ENCODE measurements around the gene SHROOM1.

Gene SHROOM1

GRCh38 chr5:132849347-132849746 is 18.9 kb upstream of the SHROOM1 start:
- DNase-seq, result no peak

DNA sequence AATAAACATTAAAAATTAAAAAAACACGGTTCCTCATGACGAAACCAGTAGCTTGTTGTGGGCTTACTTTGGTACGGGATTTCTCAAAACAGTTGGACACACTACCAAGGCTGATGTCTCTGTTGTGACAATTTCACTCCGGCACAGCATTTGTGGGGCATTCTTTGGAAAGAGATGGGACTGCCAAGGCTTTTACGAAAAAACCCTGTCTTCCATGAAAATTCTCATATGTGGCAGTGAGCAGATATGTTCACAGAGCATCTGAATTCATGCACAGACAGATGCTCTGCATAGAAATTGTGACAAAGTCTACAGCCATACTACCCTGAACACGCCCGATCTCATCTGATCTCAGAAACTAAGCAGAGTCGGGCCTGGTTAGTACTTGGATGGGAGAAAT is 17.8 kb upstream of the SHROOM1 start:
- DNase-seq, result no peak

GRCh38 chr5:132841305-132841704 is 10.9 kb upstream of the SHROOM1 start:
- DNase-seq, result no peak

DNA sequence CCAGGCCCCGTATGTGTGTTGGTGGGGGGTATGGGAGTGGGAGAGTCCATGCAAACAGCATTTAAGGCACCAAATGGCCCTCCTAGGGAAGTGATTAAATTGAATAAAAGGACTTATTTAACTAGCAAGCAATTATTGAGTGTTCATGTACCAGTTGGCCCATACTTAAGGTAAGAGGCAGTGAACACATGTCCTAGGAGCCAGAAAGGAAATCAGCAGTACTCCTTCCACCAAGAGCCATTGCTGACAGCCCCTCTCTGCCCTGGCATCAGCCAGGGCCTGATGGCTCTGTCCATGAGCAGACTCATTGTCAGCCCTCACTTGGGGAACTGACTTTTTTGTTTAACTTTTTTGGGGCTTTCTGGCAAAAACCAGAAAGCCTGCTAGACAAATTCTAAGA is 10.4 kb upstream of the SHROOM1 start:
- peak; percentile 97 for DNase-seq

DNA sequence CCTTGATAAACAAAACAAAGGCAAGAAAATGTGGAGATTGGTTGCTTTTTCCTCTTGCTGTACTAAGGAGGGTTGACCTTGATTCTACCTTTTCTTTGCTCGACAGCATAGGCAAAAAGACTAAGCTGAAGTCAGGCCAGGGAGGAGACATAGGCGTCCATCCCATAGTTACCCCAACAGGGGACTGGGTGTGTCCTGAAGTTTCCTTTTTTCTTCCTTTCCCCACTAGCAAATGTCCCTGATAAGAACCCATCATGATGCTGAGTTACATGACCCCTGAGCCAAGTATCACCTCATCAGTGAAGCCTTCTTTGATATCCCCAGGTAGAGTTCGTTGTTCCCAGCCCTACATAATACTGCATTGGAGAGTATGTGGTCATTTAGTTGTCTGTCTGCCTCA is 9.9 kb upstream of the SHROOM1 start:
- DNase-seq, result no peak

DNA sequence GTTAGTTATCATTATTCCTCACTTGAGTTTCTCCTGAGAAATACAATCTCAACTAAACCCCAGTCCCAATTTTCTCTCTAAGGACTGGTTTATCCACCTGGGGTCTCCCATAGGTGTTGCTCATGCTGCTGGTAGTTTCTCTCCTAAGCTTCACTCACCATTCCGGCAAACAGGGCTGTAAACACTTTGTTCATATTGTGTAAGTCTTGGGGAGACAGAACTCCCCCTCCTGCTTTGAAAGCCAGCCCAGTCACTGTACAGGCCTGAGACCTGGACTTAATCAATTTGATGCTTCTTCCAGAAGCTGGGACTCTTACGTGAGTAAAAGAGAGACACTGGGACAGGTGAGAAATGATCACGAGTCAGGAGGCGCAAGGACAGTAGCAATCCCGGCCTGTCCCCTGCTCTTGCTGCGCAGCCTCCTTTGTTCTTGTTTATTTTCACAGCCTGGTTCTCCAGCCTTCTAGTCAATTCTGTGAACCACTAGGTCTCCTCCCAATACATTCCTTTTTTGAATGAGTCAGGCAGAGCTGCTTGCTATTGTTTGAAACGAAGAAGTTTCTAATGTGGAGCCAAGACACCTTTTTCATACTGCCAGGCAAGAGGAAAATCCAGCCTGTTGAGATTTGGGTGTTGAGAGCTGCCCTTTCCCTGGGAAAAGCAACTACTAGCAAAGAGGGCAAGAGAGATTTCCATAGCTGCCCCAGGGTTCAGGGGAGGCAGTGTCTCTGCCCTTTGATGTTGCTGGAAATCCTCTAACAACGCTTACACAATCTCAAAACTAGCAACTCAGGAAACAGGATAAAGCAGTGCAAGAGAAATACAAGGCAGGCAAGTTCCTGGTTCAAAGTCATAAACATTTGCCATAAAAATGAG is 9.2 kb upstream of the SHROOM1 start:
- DNase-seq, result no peak

DNA sequence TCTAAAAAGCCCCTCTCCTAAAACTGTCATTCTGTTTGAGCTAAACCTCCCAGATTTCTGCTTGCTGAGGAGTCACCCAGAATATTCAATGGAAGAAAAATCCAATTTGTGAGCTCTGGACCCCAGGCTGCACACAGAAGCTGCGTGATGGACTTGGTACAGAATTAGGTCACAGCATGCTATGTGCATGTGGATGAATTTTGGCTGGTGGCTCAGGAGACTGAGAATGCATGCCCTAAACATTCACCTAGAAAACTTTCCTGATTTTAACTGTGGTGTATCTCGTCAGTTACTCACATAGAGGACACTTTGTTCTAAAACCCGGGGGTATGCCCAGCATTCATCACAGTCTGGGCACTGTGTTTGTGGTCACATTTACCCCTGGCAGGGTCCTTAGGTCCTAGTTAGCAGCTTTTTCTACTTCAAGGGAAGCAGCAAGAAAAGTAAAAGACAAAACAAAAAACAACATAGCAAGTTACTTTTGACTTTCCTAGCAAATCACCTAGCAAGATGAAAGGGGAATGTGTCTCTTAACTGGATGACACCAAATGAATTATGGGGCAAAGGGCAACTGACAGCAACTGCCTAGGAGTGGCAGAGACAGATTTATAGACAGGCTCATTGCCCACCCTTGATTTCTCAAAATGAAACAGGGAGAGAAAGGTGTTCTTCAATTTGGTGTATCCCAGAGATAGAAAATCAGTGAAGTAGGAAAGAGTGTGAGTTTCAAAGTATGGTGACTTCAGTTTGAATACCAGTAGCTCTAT is 8.3 kb upstream of the SHROOM1 start:
- no peak for DNase-seq

DNA sequence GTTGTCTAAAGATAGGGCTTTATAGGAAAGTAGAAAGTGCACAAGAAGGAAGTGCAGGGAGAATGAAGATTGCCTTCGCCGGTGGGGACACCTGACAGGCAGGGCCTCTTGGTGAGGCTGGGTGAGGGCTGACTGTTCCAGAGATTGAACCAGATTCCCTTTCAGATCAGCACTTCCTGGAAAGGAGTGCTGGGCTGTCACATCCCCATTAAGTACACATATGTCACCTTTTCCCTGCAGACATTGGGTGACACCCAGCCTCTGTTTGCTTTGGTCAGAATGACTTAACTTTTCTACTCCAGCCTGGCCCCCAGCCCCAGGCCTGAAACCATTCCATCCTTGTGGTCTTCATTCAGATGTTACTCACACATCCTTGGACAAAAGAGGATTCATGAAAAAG is 7.4 kb upstream of the SHROOM1 start:
- DNase-seq, result peak; percentile 58

GRCh38 chr5:132836852-132837251 is 6.4 kb upstream of the SHROOM1 start:
- no peak for DNase-seq

DNA sequence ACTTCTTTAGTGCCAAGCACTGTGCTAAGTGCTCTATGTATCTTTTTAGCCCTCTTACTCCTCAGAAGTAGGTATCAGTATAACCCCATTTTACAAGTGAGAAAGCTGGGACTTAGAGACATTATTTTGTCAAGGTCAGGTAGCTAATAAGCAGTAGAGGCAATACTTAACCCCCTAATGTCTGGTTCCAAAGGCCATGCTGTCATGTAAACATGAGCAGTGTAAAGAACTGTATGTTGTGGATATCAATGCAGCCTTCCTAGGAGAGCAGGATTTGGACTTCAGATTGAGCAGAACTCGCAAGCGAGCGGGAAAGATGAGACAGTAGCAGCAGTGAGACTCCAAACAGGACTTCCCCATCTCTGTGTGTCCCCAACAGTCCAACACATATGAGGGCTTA is 3.6 kb upstream of the SHROOM1 start:
- no peak for DNase-seq

- DNase-seq, result no peak
Measured at GRCh38 chr5:132832612-132833011, 2.2 kb upstream of the SHROOM1 start.

DNA sequence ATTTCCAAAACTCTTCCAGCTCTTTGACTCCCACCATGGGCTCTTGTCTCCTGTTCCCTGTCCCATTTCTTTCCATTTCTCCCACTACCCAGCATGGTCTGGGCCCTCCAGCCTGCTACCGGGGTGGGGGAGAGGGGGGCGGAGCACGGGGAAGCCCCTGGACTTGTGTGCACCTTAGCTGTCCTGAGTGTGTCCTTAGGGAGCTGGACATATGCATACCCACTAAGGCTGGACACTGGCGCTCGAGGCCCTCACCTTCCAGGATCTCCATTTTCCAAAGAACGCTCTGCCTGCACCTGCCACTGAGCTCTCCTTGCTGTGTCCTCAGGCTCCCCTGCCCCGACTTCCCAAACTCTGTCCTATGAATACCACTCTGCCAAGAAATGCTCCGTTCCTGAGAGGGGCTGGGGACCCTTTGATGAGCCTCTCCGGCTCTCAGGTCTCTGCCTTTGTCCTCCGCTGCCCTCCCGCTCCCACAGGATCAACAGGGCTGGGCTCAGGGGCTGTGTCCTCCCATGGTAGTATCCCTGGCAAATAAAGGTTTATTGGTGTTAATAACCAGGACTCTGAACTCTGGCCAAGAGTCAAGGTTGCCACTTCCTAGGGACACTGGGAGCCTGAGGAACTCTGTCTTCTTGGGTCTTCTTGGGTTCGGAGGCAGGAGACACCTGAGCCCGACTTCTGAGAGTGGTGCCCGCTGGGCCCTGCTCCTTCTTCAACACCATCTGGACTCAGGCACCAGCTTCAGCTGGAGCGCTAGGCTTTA is 831 bp upstream of the SHROOM1 start:
- DNase-seq, result no peak

- peak; percentile 90 for DNase-seq
Measured at GRCh38 chr5:132829742-132830435, 558 bp downstream of the SHROOM1 start.

DNA sequence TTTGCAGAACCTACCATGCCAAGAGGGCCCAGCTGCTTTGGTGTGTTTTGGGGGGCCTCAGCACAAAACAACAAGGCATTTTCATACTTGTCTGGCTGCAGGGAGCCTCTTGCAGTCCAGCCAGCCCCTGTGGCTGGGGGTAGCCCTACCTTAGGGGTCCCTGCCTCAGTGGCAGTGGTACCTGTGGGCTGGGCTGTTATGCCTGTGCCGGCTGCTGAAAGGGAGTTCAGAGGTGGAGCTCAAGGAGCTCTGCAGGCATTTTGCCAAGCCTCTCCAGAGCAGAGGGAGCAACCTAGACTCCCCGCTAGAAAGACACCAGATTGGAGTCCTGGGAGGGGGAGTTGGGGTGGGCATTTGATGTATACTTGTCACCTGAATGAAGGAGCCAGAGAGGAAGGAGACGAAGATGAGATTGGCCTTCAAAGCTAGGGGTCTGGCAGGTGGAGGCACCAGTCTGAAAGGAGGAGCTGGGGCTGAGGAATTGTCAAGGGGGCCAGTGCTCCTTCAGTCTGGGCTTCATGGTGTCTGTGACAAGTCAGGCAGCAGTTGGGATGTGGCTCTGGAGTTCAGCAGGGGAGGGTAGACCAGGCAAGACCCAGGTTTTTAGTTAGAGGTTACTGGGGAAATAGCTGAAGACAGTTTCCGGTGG is 1.5 kb downstream of the SHROOM1 start:
- DNase-seq, result peak; percentile 57

DNA sequence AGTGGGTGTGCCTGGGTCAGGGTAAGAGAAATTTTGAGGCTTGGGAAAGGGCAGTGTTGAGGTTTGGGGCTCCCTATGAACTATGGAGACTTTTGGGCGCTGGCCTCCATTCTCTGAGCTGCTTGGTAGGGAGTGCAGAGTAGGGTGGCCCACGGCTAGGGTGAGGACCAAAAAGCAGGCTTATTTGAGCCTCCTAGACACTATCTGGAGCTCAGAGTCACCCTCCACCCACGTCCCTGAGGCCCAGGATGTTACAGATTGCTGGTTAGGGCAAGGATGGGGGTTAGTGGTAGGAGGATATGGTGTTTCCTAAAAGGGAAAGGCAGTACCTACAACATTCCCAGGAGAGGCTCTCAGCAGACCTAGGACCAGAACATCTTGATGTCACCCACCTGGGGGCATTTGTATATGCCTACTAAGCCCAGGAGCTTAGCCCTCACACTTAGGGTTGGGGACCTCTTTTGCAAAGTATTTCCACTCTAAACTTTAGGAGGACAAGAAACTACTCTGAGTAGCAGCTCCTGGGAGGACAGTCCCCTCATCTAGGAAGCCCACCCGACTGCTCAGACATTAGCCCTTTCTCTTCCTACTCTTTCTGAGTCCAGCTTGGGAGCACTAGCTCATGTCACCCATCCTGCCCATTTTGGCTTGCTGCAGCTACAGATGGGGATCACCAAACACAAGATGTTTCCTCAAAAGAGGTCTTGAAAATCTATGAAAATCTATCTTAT is 2.3 kb downstream of the SHROOM1 start:
- no peak for DNase-seq

GRCh38 chr5:132826424-132827082 is 3.9 kb downstream of the SHROOM1 start:
- DNase-seq, result no peak

DNA sequence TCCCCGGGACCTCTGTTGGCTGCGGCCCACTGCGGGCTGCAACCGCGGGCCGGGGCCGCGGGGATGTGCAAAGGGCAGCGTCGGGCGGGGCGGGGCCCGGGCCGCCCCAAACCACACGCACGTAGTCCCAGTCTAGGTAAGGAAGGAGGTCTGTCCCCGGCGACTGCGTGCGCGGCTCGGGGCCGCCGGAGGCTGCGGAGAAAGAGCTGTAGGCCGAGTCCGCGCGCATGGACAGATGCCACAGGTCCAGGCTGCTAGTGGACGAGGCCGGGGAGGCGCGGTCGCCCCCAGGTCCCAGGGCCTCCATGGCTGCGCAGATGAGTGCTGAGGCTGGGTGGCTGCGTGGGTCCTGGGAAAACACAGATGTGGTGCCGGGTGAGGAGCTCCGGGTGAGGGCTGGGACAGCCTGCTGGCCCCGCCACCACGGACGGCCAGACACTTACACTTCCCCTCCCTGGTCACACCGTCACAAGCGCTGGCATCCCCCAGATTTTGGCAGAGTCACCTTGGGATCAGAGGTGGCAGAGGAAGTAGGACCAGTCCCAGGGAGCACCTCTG is 4.5 kb downstream of the SHROOM1 start:
- no peak for DNase-seq

GRCh38 chr5:132825033-132825833 is 5.2 kb downstream of the SHROOM1 start:
- no peak for DNase-seq

DNA sequence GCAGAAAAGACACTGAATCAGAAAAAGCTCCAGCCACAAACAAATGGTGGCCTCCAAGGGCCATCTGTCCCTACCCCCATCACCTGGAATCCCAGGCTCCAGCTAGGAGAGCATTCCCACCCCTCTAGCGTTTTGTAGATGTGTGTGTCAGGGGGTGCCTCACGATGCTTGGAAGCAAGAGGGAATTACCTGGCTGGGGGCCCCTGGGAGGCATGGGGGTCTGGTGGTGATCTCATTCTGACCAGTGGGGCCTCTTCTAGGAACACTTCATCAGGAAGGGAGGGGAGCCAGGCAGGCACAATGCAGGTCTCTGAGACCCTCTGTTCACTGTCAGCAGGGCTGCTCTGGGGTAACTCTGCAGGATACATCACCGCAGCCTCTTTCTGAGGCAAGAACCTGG is 6.0 kb downstream of the SHROOM1 start:
- DNase-seq, result no peak

All from NCI-H69 (cell line).